SK-N-SH (cell line): ENCODE results near the gene C20orf144. TPM values are rescaled to one million over a fixed set of nuclear protein-coding genes. Genes with fewer than 3 reads are reported as not detected.

Experiments used
- CTCF ChIA-PET: fragments of 300-600, 350-600 bp; formaldehyde crosslinking; extraction: SDS; loops from one replicate; lab custom pipeline; 2021; lab: Yijun Ruan, JAX
- POLR2A ChIA-PET: fragments of 350-600 bp; sonication (Branson Sonifier 250); formaldehyde crosslinking; extraction: SDS; loops from one replicate; lab custom pipeline; 2020; ENCODE audit warnings: antibody characterized with exemption, inconsistent platforms; lab: Yijun Ruan, JAX
- DNase-seq: peaks from one replicate; pipeline ENCODE4 v3.0.0; 2012
- H2AFZ ChIP-seq: fragments of 200-600 bp; sonication (generic); 2 replicates; pipeline ENCODE4 v1.8.1; 2016; ENCODE audit warnings: antibody characterized with exemption, mild to moderate bottlenecking, low read depth
- H3F3A ChIP-seq: fragments of 200-600 bp; sonication (generic); replicated peaks from 2 replicates; pipeline ENCODE3; 2016; ENCODE audit warnings: antibody characterized with exemption, mild to moderate bottlenecking; ENCODE audit not compliant: insufficient read depth
- H3K27ac ChIP-seq, 2 experiments: fragments of 200-500 bp in 1 of 2; fragments of 200-600 bp in 1 of 2; sonication (Bioruptor generic) in 1 of 2; sonication (generic), shearing (Covaris generic) in 1 of 2; 2 replicates each; pipeline versions ENCODE4 v1.5.1 to v1.6.1; 2014 to 2016; ENCODE audit warnings: low read depth in 2 of 2, inconsistent platforms in 1 of 2, low read length in 1 of 2, mild to moderate bottlenecking in 1 of 2, mixed read lengths in 1 of 2
- H3K27me3 ChIP-seq: fragments of 200-600 bp; sonication (generic), shearing (Covaris generic); 2 replicates; pipeline ENCODE4 v1.6.1; 2016; ENCODE audit warnings: mixed run types; ENCODE audit not compliant: insufficient read depth
- H3K36me3 ChIP-seq, 2 experiments: fragments of 200-500 bp in 1 of 2; fragments of 200-600 bp in 1 of 2; sonication (Bioruptor generic) in 1 of 2; sonication (generic) in 1 of 2; replicated peaks in 1 of 2; 2 replicates each; pipeline versions ENCODE3 to v1.5.1; 2014 to 2016; ENCODE audit warnings: low read length in 1 of 2, mild to moderate bottlenecking in 1 of 2; ENCODE audit not compliant: insufficient read depth in 2 of 2, control insufficient read depth in 1 of 2
- H3K4me1 ChIP-seq, 2 experiments: fragments of 200-500 bp in 1 of 2; fragments of 200-600 bp in 1 of 2; sonication (Bioruptor generic) in 1 of 2; sonication (generic), shearing (Covaris generic) in 1 of 2; 2 replicates each; pipeline versions ENCODE4 v1.5.1 to v1.6.1; 2014 to 2016; ENCODE audit warnings: low read depth in 1 of 2, low read length in 1 of 2, mixed run types in 1 of 2; ENCODE audit not compliant: insufficient read depth in 2 of 2, control insufficient read depth in 1 of 2
- H3K4me2 ChIP-seq: fragments of 200-600 bp; sonication (generic), shearing (Covaris generic); 2 replicates; pipeline ENCODE4 v1.6.1; 2017; ENCODE audit warnings: mixed run types
- H3K4me3 ChIP-seq, 2 experiments: fragments of 200-500 bp in 1 of 2; fragments of 200-600 bp in 1 of 2; sonication (Bioruptor generic) in 1 of 2; sonication (generic), shearing (Covaris generic) in 1 of 2; 2 replicates each; pipeline versions ENCODE4 v1.5.1 to v1.8.1; 2014 to 2016; ENCODE audit warnings: low read depth in 2 of 2, inconsistent platforms in 1 of 2, low read length in 1 of 2, mild to moderate bottlenecking in 1 of 2, mixed read lengths in 1 of 2, moderate library complexity in 1 of 2
- H3K79me2 ChIP-seq: fragments of 200-600 bp; sonication (generic); 2 replicates; pipeline ENCODE4 v1.8.1; 2017; ENCODE audit warnings: mild to moderate bottlenecking; ENCODE audit not compliant: insufficient read depth
- H3K9ac ChIP-seq: fragments of 200-600 bp; sonication (generic); 2 replicates; pipeline ENCODE4 v1.6.1; 2017; ENCODE audit warnings: mixed run types
- H3K9me2 ChIP-seq: fragments of 200-600 bp; sonication (generic); 2 replicates; pipeline ENCODE4 v1.6.1; 2017; ENCODE audit warnings: mixed run types
- H3K9me3 ChIP-seq: fragments of 200-600 bp; sonication (generic); 2 replicates; pipeline ENCODE4 v1.6.1; 2017; ENCODE audit warnings: mixed run types, mild to moderate bottlenecking, moderate library complexity
- H4K20me1 ChIP-seq: fragments of 200-600 bp; sonication (generic); 2 replicates; pipeline ENCODE4 v1.6.1; 2017; ENCODE audit warnings: mild to moderate bottlenecking, mixed run types; ENCODE audit not compliant: insufficient read depth
- CHD2 ChIP-seq: fragments of 150-350 bp; IDR thresholded peaks from 2 replicates; pipeline ENCODE4 v1.6.1; 2018; ENCODE audit warnings: low read length; ENCODE audit not compliant: partially characterized antibody
- EZH2phosphoT487 ChIP-seq: fragments of 200-600 bp; sonication (generic); IDR thresholded peaks from 2 replicates; pipeline ENCODE4 v1.6.1; 2017; ENCODE audit warnings: low read depth, mixed run types, mild to moderate bottlenecking, antibody characterized with exemption, moderate library complexity, borderline replicate concordance
- FOXJ3 ChIP-seq: sonication (generic); formaldehyde crosslinking; IDR thresholded peaks from 2 replicates; pipeline ENCODE4 v1.5.1; 2020; ENCODE audit warnings: mild to moderate bottlenecking, missing genetic modification reagents
- JUND ChIP-seq: IDR thresholded peaks from 2 replicates; pipeline ENCODE4 v1.4.0; 2012
- MXI1 ChIP-seq: IDR thresholded peaks from 2 replicates; pipeline ENCODE4 v1.6.1; 2012; ENCODE audit warnings: mild to moderate bottlenecking, low read depth, low read length, improper control_type of control experiment
- NFIC ChIP-seq: IDR thresholded peaks from 2 replicates; pipeline ENCODE4 v1.4.0; 2012; ENCODE audit warnings: borderline replicate concordance
- RAD21 ChIP-seq: IDR thresholded peaks from 2 replicates; pipeline ENCODE4 v1.6.1; 2012; ENCODE audit warnings: mild to moderate bottlenecking, low read length
- RCOR1 ChIP-seq: fragments of 150-350 bp; IDR thresholded peaks from 2 replicates; pipeline ENCODE4 v1.6.1; 2017; ENCODE audit warnings: antibody characterized with exemption, low read length
- RXRA ChIP-seq: IDR thresholded peaks from 2 replicates; pipeline ENCODE4 v1.4.0; 2012; ENCODE audit warnings: low read depth, mild to moderate bottlenecking, borderline replicate concordance
- SMC3 ChIP-seq: IDR thresholded peaks from 2 replicates; pipeline ENCODE4 v1.6.1; 2012; ENCODE audit warnings: low read depth, low read length, improper control_type of control experiment
- TCF12 ChIP-seq: IDR thresholded peaks from 2 replicates; pipeline ENCODE4 v1.4.0; 2012
- TEAD4 ChIP-seq: IDR thresholded peaks from 2 replicates; pipeline ENCODE4 v1.4.0; 2012; ENCODE audit warnings: mild to moderate bottlenecking, borderline replicate concordance; ENCODE audit not compliant: insufficient read depth
- USF2 ChIP-seq: fragments of 150-350 bp; IDR thresholded peaks from 2 replicates; pipeline ENCODE4 v1.6.1; 2017; ENCODE audit warnings: antibody characterized with exemption, low read length, low read depth, borderline replicate concordance
- YY1 ChIP-seq: IDR thresholded peaks from 2 replicates; pipeline ENCODE4 v1.4.0; 2012; ENCODE audit warnings: low read depth, mild to moderate bottlenecking
- WGBS: methylation state at CpG from one replicate; pipeline ENCODE4 v1.1.6; 2017; ENCODE audit warnings: low lambda C conversion rate; 5-methylcytosine and 5-hydroxymethylcytosine counted together
- polyA plus RNA-seq, 3 experiments: library from polyadenylated mRNA; depleted of rRNA; stranded (reverse); fragments of >200 nt; gene quantifications; 2 replicates each; pipeline ENCODE4 v1.2.3, GENCODE V29; 2012

C20orf144 gene
- polyA plus RNA-seq, 1 of the 3 experiments (the other 2 are of a cell fraction): 0.12 TPM

GRCh38 chr20:33668466-33669155 is 6.5 kb downstream of the C20orf144 start:
- Histone ChIP-seq H3K27me3 (no peaks in the 10 kb centered on the region), H2AFZ (no peak overlapping the region), H3F3A (peaks cover 25% of the 10 kb centered on the region), H3K27ac (no peak overlapping the region), H3K36me3 (peaks cover 8 to 17% of the 10 kb centered on the region in 2 experiments), H3K4me2 (no peak overlapping the region), H3K4me3 (no peak overlapping the region), H4K20me1 (0 out of 2 replicates have a peak, but pooled peaks cover 4% of the 10 kb centered on the region), H3K4me1 (peaks cover 8 to 49% of the 10 kb centered on the region in 2 experiments; a peak in 2 of 4 replicates), H3K9ac (no peak overlapping the region), H3K79me2 (peaks cover 10% of the 10 kb centered on the region; the same call in 1 of the 2 replicates), H3K9me3 (no peaks in the 10 kb centered on the region), H3K9me2 (no peaks in the 10 kb centered on the region)
- POLR2A ChIA-PET: interaction anchor here (0.8 to 1.2 kb wide), 5 partner anchors 15 to 225 kb away, joined by 3 read pairs; partner anchors contain the start of genes CBFA2T2 and SNTA1
- CTCF ChIA-PET: interaction anchor here (0.6 to 10.6 kb wide), 48 partner anchors 10 to 766 kb away, joined by 3 to 114 read pairs (median 4); partner anchors contain the start of genes CBFA2T2, CDK5RAP1, PXMP4 and SNTA1
- TF ChIP-seq MXI1 (no peak), TEAD4 (no peak), RAD21 (no peak), FOXJ3 (no peak), USF2 (no peak), EZH2phosphoT487 (no peak), NFIC (no peak), SMC3 (no peak), CHD2 (no peak), RCOR1 (no peak)
- no peak for DNase-seq
- 87% methylated on average over 12 of the region's 13 CpGs for WGBS

GRCh38 chr20:33669224-33669623 is 7.1 kb downstream of the C20orf144 start:
- H3K79me2 ChIP-seq: peaks cover 10% of the 10 kb centered on the region; the same call in 1 of the 2 replicates
- no CpG with 5 or more reads among the region's 5 CpGs for WGBS
- peaks cover 25% of the 10 kb centered on the region for H3F3A ChIP-seq
- no peaks in the 10 kb centered on the region for H3K27me3 ChIP-seq
- no peak overlapping the region for H3K9ac ChIP-seq
- H3K4me1 ChIP-seq: peaks cover 8 to 46% of the 10 kb centered on the region in 2 experiments; a peak in 2 of 4 replicates
- TF ChIP-seq RCOR1 (no peak), USF2 (no peak), TCF12 (no peak), FOXJ3 (no peak), JUND (no peak), SMC3 (no peak), YY1 (no peak), RXRA (no peak)
- H3K4me2 ChIP-seq: no peak overlapping the region
- no peak overlapping the region for H3K27ac ChIP-seq
- no peak overlapping the region for H2AFZ ChIP-seq
- H3K9me3 ChIP-seq: no peaks in the 10 kb centered on the region
- peaks cover 8 to 17% of the 10 kb centered on the region in 2 experiments for H3K36me3 ChIP-seq
- H3K4me3 ChIP-seq: no peak overlapping the region
- no peaks in the 10 kb centered on the region for H3K9me2 ChIP-seq
- no peak for DNase-seq
- ChIA-PET POLR2A (interaction anchor here (1.1 to 1.2 kb wide), 2 partner anchors 16 to 179 kb away, joined by 3 read pairs; partner anchors contain the start of gene CBFA2T2), CTCF (interaction anchor here (0.7 to 10.6 kb wide), 8 partner anchors 12 to 212 kb away, joined by 3 to 114 read pairs (median 16); partner anchors contain the start of gene ZNF341)
- H4K20me1 ChIP-seq: 0 out of 2 replicates have a peak, but pooled peaks cover 4% of the 10 kb centered on the region
